Ishikawa (cell line): Measurements from ENCODE around the gene NPY4R.
"Not testable (repeated sequence)": the region's sequence is repeated elsewhere in the genome, so short reads cannot be mapped to it uniquely, and the experiment has no call there.

Experiments used
- CEBPB ChIP-seq: IDR thresholded peaks from 2 replicates; pipeline ENCODE4 v1.6.1; 2012
- CREB1 ChIP-seq: IDR thresholded peaks from 2 replicates; pipeline ENCODE4 v1.6.1; 2012; ENCODE audit warnings: low read depth
- EGR1 ChIP-seq: IDR thresholded peaks from 2 replicates; pipeline ENCODE4 v1.6.1; 2012
- EP300 ChIP-seq: IDR thresholded peaks from 2 replicates; pipeline ENCODE4 v1.6.1; 2012; ENCODE audit warnings: borderline replicate concordance
- FOXM1 ChIP-seq: IDR thresholded peaks from 2 replicates; pipeline ENCODE4 v1.6.1; 2012; ENCODE audit warnings: low read depth, borderline replicate concordance
- NFIC ChIP-seq: IDR thresholded peaks from 2 replicates; pipeline ENCODE4 v1.6.1; 2012
- RAD21 ChIP-seq: IDR thresholded peaks from 2 replicates; pipeline ENCODE4 v1.6.1; 2012; ENCODE audit warnings: low read depth
- TAF1 ChIP-seq: IDR thresholded peaks from 2 replicates; pipeline ENCODE4 v1.6.1; 2012; ENCODE audit warnings: low read depth, mild to moderate bottlenecking
- TCF12 ChIP-seq: IDR thresholded peaks from 2 replicates; pipeline ENCODE4 v1.6.1; 2012; ENCODE audit warnings: low read depth
- TEAD4 ChIP-seq: IDR thresholded peaks from 2 replicates; pipeline ENCODE4 v1.6.1; 2012
- YY1 ChIP-seq: IDR thresholded peaks from 2 replicates; pipeline ENCODE4 v1.6.1; 2012; ENCODE audit warnings: low read depth
- ZBTB7A ChIP-seq: IDR thresholded peaks from 2 replicates; pipeline ENCODE4 v1.6.1; 2012; ENCODE audit warnings: low read depth
- TF ChIP-seq, protein P1 (sequence below): IDR thresholded peaks from 2 replicates; pipeline ENCODE4 v1.6.1; 2012
- TF ChIP-seq, protein P2 (sequence below): IDR thresholded peaks from 2 replicates; pipeline ENCODE4 v1.6.1; 2012; ENCODE audit warnings: low read depth, mild to moderate bottlenecking
- TF ChIP-seq, protein P3 (sequence below): IDR thresholded peaks from 2 replicates; pipeline ENCODE4 v1.6.1; 2012

Gene NPY4R, protein sequence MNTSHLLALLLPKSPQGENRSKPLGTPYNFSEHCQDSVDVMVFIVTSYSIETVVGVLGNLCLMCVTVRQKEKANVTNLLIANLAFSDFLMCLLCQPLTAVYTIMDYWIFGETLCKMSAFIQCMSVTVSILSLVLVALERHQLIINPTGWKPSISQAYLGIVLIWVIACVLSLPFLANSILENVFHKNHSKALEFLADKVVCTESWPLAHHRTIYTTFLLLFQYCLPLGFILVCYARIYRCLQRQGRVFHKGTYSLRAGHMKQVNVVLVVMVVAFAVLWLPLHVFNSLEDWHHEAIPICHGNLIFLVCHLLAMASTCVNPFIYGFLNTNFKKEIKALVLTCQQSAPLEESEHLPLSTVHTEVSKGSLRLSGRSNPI

DNA sequence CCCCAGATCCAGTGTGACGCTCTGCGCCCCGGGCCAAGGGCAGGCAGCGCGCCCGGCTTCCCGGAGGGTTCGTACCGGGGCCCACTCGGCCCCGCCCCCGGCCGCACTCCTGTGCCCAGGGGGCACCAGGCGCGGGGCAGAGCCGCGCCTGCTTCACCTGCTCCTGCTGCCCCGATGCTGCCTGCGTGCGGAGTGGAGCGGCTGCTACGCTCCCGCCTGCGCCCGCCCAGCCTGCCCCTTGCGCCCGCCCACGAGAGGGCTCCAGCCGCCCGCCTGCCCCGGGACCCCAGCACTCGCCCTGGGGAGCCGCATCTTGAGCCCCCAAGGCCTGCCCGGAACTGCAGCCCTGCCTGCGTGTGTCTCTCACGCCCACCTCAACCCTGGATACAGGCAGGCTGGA is at the start of gene NPY4R:
Gene NPY4R (minus strand): TSS at position 194 of the 400 bp plus-strand sequence. CDS start 3,323 bp downstream, outside the sequence.
- TF ChIP-seq TAF1, EGR1: not testable (repeated sequence)
- TF ChIP-seq, protein P1, sequence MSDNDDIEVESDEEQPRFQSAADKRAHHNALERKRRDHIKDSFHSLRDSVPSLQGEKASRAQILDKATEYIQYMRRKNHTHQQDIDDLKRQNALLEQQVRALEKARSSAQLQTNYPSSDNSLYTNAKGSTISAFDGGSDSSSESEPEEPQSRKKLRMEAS: not testable (repeated sequence)

DNA sequence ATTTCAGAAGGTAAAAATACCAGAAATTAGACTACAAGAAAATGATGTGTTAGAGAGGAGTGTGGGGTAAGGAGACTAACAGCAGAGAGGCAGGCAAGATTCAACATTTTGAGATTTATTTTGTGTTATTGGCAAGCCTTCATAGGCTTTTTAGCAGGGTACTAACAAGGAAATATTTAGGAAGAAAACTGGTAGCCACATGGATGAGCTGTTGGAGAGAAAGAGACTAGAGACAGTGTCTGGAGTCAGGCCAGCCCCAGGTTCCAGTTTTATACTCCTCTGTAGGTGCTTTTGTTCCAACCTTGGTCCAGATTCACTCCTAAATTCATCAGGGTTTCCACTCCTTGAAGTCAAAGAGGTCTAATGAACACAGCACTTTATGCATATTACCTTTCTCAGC is 49.6 kb upstream of the NPY4R start:
- no peak for TF ChIP-seq NFIC
- TF ChIP-seq EP300: no peak
- TF ChIP-seq FOXM1: no peak
- no peak for TF ChIP-seq CEBPB
- no peak for TF ChIP-seq ZBTB7A

DNA sequence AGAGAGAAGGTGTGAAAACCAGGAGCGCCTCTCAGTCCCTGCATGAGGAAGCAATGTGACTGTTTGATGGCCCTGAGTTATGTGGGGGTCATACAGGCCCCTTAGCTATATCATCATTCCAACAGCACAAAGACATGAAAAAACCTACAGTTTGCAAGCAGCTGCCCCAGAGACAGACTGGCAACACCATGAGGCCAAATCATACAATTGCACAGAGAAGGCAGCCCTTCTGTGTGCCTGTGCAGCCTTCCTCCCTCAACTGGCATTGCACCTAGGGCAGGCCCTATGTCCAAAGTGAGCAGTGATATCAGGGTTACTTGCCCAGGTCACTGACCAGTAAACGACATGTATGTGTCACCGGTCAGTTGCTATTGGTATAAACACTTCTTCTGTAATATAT is 49.1 kb upstream of the NPY4R start:
- TF ChIP-seq CEBPB: no peak
- TF ChIP-seq, protein P2, sequence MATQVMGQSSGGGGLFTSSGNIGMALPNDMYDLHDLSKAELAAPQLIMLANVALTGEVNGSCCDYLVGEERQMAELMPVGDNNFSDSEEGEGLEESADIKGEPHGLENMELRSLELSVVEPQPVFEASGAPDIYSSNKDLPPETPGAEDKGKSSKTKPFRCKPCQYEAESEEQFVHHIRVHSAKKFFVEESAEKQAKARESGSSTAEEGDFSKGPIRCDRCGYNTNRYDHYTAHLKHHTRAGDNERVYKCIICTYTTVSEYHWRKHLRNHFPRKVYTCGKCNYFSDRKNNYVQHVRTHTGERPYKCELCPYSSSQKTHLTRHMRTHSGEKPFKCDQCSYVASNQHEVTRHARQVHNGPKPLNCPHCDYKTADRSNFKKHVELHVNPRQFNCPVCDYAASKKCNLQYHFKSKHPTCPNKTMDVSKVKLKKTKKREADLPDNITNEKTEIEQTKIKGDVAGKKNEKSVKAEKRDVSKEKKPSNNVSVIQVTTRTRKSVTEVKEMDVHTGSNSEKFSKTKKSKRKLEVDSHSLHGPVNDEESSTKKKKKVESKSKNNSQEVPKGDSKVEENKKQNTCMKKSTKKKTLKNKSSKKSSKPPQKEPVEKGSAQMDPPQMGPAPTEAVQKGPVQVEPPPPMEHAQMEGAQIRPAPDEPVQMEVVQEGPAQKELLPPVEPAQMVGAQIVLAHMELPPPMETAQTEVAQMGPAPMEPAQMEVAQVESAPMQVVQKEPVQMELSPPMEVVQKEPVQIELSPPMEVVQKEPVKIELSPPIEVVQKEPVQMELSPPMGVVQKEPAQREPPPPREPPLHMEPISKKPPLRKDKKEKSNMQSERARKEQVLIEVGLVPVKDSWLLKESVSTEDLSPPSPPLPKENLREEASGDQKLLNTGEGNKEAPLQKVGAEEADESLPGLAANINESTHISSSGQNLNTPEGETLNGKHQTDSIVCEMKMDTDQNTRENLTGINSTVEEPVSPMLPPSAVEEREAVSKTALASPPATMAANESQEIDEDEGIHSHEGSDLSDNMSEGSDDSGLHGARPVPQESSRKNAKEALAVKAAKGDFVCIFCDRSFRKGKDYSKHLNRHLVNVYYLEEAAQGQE: no peak
- TF ChIP-seq, protein P3, sequence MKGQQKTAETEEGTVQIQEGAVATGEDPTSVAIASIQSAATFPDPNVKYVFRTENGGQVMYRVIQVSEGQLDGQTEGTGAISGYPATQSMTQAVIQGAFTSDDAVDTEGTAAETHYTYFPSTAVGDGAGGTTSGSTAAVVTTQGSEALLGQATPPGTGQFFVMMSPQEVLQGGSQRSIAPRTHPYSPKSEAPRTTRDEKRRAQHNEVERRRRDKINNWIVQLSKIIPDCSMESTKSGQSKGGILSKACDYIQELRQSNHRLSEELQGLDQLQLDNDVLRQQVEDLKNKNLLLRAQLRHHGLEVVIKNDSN: no peak
- TF ChIP-seq EGR1: no peak
- TF ChIP-seq TEAD4: no peak
- no peak for TF ChIP-seq TCF12
- TF ChIP-seq NFIC: no peak
- TF ChIP-seq RAD21: no peak
- TF ChIP-seq EP300: no peak
- no peak for TF ChIP-seq YY1
- TF ChIP-seq TAF1: no peak
- TF ChIP-seq, protein P1: no peak
- TF ChIP-seq FOXM1: no peak
- no peak for TF ChIP-seq ZBTB7A
- TF ChIP-seq CREB1: no peak

DNA sequence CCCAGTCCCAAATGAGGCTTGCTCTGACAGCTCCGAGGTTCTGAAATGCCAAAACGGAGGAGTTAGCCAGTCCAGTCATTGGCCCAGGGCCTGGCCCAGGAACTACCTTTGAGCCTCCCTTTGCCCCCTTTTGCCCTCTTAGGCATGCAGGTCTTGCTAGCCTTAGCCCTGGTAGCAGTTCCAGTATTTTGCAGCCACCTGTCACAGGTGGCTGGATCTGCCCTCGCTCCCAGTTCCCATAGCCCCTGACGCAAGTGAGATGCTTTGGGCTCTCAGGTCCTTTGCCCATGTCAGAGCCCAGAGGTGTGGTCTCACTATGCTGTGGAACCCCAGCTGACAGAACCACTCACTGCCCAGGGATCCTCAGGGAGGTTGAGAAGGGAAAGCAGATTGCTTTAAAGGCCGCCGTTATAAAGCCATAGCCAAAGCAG is 48.7 kb upstream of the NPY4R start:
- no peak for TF ChIP-seq CEBPB
- no peak for TF ChIP-seq YY1
- no peak for TF ChIP-seq ZBTB7A
- TF ChIP-seq EP300: no peak
- TF ChIP-seq, protein P1: no peak
- TF ChIP-seq NFIC: no peak
- no peak for TF ChIP-seq TCF12
- TF ChIP-seq CREB1: no peak
- TF ChIP-seq FOXM1: no peak
- TF ChIP-seq, protein P3: no peak
- TF ChIP-seq, protein P2: no peak

DNA sequence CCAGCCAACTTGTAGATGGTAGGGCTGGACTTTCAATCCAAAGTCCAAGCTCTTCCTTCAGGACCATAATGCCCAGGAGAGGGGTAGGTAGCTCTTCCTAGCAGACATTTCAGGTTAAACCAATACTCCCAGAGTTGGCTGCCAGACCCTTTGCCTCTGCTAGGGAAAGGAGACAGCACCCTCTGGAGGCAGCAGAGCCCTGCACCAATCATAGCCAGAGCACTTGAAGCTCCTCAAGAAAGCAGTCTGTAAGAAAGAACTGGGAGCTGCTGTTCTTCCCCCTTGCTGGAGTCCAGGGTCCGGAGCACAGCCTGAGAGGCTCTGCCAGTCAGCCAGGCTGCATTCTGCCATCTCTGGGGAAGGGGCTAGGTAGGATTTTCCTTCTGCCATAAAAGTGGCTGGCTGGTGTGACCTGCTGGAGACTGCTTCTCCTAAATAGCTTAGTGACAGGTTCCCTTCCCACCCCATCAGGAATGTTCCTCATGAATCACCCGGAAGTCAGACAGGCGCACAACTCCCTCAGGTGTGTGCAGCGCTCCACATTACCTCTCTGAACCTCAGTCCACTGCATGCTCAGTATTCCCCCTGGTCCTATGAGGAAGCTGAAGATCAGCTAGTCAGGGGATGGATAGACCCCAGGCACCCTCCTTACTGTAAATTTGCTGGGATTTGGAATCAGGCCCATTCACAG is 2.5 kb upstream of the NPY4R start:
- peak; percentile 15; the same call in 1 of the 2 replicates for TF ChIP-seq RAD21

DNA sequence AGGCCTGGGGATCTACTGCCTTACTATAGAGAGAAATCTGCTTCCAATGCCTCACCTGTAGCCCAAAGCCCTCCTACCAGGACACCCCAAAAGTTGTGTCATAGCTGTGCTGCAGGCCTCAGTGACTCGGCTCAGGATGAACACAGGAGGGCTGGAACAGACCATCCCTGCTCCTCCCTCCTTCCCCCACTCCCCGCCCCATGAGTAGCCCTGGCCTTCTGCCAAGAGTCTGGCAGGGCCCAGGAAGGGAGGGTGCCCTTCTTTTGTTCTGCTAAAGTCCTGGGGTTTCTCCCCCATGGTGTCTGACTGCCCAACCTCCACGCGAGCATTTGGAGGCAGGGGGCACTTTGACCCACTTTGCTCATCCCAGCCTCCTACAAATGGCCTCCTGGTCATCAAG is 24.8 kb downstream of the NPY4R start:
- TF ChIP-seq NFIC: 0 out of 2 replicates have a peak, but pooled peaks have one; percentile 37
